Measurements from ENCODE around the gene POC1A.

GRCh38 chr3:52140000-52140399 lies 14.2 kb downstream of the POC1A start:
- TF ChIP-seq CTCF (conservative IDR thresholded peaks at IDR 0.05) (no peak), ZFX (IDR thresholded peaks at IDR 0.05) (no peak)

All from C4-2B (cell line).